Loucy (cell line): ENCODE measurements around the gene MACROD2.
"Not testable (repeated sequence)": the region's sequence is repeated elsewhere in the genome, so short reads cannot be mapped to it uniquely, and the experiment has no call there.

Experiments
- H2AFZ ChIP-seq: fragments of 200-600 bp; sonication (generic); 2 replicates; pipeline ENCODE4 v1.6.0; 2016; ENCODE audit warnings: antibody characterized with exemption, mild to moderate bottlenecking, low read length, moderate library complexity
- H3F3A ChIP-seq: fragments of 200-600 bp; 2 replicates; pipeline ENCODE4 v1.6.0; 2016; ENCODE audit warnings: antibody characterized with exemption, low read depth, mild to moderate bottlenecking
- H3K27me3 ChIP-seq: fragments of 200-600 bp; sonication (generic); 2 replicates; pipeline ENCODE4 v1.6.1; 2014; ENCODE audit warnings: low read length, mild to moderate bottlenecking; ENCODE audit not compliant: insufficient read depth, poor library complexity, severe bottlenecking
- H3K36me3 ChIP-seq: fragments of 200-600 bp; sonication (generic); 2 replicates; pipeline ENCODE4 v1.6.1; 2016; ENCODE audit warnings: low read length; ENCODE audit not compliant: insufficient read depth
- H3K4me1 ChIP-seq: fragments of 200-600 bp; sonication (generic); 2 replicates; pipeline ENCODE4 v1.5.1; 2014; ENCODE audit warnings: low read length, mild to moderate bottlenecking; ENCODE audit not compliant: insufficient read depth, poor library complexity, severe bottlenecking
- H3K4me2 ChIP-seq: fragments of 200-600 bp; sonication (generic); 2 replicates; pipeline ENCODE4 v1.6.0; 2014; ENCODE audit warnings: antibody characterized with exemption, low read length, low read depth, mild to moderate bottlenecking; ENCODE audit not compliant: poor library complexity, severe bottlenecking
- H3K4me3 ChIP-seq: fragments of 200-600 bp; sonication (generic); 2 replicates; pipeline ENCODE4 v1.5.1; 2014; ENCODE audit warnings: low read length, mild to moderate bottlenecking, mixed read lengths; ENCODE audit not compliant: poor library complexity, severe bottlenecking
- H3K79me2 ChIP-seq: fragments of 200-600 bp; sonication (generic); 2 replicates; pipeline ENCODE4 v1.6.1; 2014; ENCODE audit warnings: low read length; ENCODE audit not compliant: insufficient read depth
- H3K9ac ChIP-seq: fragments of 200-600 bp; sonication (generic); 2 replicates; pipeline ENCODE4 v1.6.0; 2014; ENCODE audit warnings: mild to moderate bottlenecking, low read depth, low read length, moderate library complexity; ENCODE audit not compliant: poor library complexity, severe bottlenecking
- H3K9me2 ChIP-seq: fragments of 200-600 bp; sonication (generic); replicated peaks from 2 replicates; pipeline ENCODE4 v1.6.1; 2016; ENCODE audit warnings: low read depth, low read length, mixed read lengths
- H3K9me3 ChIP-seq: fragments of 200-600 bp; sonication (generic); 2 replicates; pipeline ENCODE4 v1.6.1; 2014; ENCODE audit warnings: mild to moderate bottlenecking, antibody characterized with exemption, low read length, low read depth; ENCODE audit not compliant: insufficient read depth
- H4K20me1 ChIP-seq: fragments of 200-600 bp; sonication (generic); 2 replicates; pipeline ENCODE4 v1.6.0; 2014; ENCODE audit warnings: antibody characterized with exemption, low read length, mild to moderate bottlenecking; ENCODE audit not compliant: insufficient read depth, poor library complexity, severe bottlenecking
- EZH2phosphoT487 ChIP-seq: fragments of 200-600 bp; IDR thresholded peaks from 2 replicates; pipeline ENCODE4 v1.6.1; 2018; ENCODE audit warnings: antibody characterized with exemption, mild to moderate bottlenecking, moderate library complexity, borderline replicate concordance
- TF ChIP-seq, protein P1 (sequence below): fragments of 200-600 bp; sonication (generic); conservative IDR thresholded peaks from 2 replicates; pipeline ENCODE4 v1.5.1; 2014; ENCODE audit warnings: mild to moderate bottlenecking, antibody characterized with exemption, low read length

MACROD2 gene

GRCh38 chr20:14451458-14451857 lies 456.1 kb downstream of the MACROD2 start:
- H3K4me2 ChIP-seq, result no peak overlapping the region
- H3K9me2 ChIP-seq, result no peaks in the 10 kb centered on the region
- no peak for TF ChIP-seq EZH2phosphoT487
- TF ChIP-seq, protein P1, sequence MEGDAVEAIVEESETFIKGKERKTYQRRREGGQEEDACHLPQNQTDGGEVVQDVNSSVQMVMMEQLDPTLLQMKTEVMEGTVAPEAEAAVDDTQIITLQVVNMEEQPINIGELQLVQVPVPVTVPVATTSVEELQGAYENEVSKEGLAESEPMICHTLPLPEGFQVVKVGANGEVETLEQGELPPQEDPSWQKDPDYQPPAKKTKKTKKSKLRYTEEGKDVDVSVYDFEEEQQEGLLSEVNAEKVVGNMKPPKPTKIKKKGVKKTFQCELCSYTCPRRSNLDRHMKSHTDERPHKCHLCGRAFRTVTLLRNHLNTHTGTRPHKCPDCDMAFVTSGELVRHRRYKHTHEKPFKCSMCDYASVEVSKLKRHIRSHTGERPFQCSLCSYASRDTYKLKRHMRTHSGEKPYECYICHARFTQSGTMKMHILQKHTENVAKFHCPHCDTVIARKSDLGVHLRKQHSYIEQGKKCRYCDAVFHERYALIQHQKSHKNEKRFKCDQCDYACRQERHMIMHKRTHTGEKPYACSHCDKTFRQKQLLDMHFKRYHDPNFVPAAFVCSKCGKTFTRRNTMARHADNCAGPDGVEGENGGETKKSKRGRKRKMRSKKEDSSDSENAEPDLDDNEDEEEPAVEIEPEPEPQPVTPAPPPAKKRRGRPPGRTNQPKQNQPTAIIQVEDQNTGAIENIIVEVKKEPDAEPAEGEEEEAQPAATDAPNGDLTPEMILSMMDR, result no peak
- no peak overlapping the region for H2AFZ ChIP-seq
- no peaks in the 10 kb centered on the region for H4K20me1 ChIP-seq
- H3K79me2 ChIP-seq, result no peaks in the 10 kb centered on the region
- no peaks in the 10 kb centered on the region for H3K4me1 ChIP-seq
- no peaks in the 10 kb centered on the region for H3K27me3 ChIP-seq
- no peak overlapping the region for H3K4me3 ChIP-seq
- no peak overlapping the region for H3K9ac ChIP-seq
- H3K9me3 ChIP-seq, result no peaks in the 10 kb centered on the region
- H3K36me3 ChIP-seq, result no peaks in the 10 kb centered on the region
- no peaks in the 10 kb centered on the region for H3F3A ChIP-seq

DNA sequence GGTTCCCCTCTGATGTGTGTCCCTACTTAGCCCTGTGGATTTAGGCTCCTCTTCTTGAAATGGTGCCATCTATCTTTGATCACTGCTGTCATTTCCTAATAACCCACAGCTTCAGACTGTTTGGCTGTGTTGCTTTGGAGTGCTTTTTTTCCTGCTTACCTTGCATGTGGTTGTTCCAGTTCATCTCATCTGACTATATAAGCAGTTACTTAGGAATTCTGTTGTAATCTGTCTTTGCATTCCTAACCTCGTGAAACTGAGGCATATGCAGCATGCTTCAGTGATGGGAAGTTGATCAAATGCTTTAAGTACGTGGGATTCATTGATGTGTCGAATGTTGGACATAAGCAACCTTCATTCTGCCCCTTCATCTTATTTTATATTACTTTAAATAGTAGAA lies 457.9 kb downstream of the MACROD2 start:
- Histone ChIP-seq H4K20me1 (no peaks in the 10 kb centered on the region), H3K27me3 (no peaks in the 10 kb centered on the region), H2AFZ (no peak overlapping the region), H3F3A (no peaks in the 10 kb centered on the region), H3K9ac (no peak overlapping the region), H3K9me2 (no peaks in the 10 kb centered on the region), H3K79me2 (no peaks in the 10 kb centered on the region), H3K9me3 (no peaks in the 10 kb centered on the region), H3K4me3 (no peak overlapping the region), H3K36me3 (no peaks in the 10 kb centered on the region), H3K4me1 (no peaks in the 10 kb centered on the region), H3K4me2 (no peak overlapping the region)
- TF ChIP-seq, protein P1, result no peak
- TF ChIP-seq EZH2phosphoT487, result no peak

- H3K79me2 ChIP-seq, result no peaks in the 10 kb centered on the region
- no peaks in the 10 kb centered on the region for H3K36me3 ChIP-seq
- H3K4me1 ChIP-seq, result no peaks in the 10 kb centered on the region
- no peak overlapping the region for H3K4me2 ChIP-seq
- H4K20me1 ChIP-seq, result no peaks in the 10 kb centered on the region
- H3K27me3 ChIP-seq, result no peaks in the 10 kb centered on the region
- no peaks in the 10 kb centered on the region for H3K9me3 ChIP-seq
- H3F3A ChIP-seq, result no peaks in the 10 kb centered on the region
- H3K9me2 ChIP-seq, result no peaks in the 10 kb centered on the region
- no peak overlapping the region for H2AFZ ChIP-seq
- H3K9ac ChIP-seq, result no peak overlapping the region
- no peak for TF ChIP-seq EZH2phosphoT487
- TF ChIP-seq, protein P1, result no peak
- no peak overlapping the region for H3K4me3 ChIP-seq
Measured at GRCh38 chr20:14454296-14454695, 459.0 kb downstream of the MACROD2 start.

DNA sequence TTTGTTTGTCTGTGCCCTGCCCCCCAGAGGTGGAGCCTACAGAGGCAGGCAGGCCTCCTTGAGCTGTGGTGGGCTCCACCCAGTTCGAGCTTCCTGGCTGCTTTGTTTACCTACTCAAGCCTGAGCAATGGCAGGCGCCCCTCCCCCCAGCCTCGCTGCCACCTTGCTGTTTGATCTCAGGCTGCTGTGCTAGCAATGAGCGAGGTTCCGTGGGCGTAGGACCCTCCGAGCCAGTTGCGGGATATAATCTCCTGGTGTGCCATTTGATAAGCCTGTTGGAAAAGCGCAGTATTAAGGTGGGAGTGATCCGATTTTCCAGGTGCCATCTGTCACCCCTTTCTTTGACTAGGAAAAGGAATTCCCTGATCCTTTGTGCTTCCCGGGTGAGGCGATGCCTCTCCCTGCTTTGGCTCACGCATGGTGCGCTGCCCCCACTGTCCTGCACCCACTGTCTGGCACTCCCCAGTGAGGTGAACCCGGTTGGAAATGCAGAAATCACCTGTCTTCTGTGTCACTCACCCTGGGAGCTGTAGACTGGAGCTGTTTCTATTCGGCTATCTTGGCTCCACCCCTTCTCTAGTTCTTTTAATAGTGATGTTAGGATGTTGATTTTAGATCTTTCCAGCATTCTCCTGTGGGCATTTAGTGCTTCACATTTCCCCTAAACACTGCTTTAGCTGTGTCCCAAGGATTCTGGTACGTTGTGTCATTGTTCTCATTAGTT lies 471.9 kb downstream of the MACROD2 start:
- not testable (repeated sequence) for H3K4me2 ChIP-seq, H3K79me2 ChIP-seq, H3K4me3 ChIP-seq, H3K27me3 ChIP-seq, H3F3A ChIP-seq, H3K9me3 ChIP-seq, H3K4me1 ChIP-seq, H4K20me1 ChIP-seq, H3K9me2 ChIP-seq, H2AFZ ChIP-seq, H3K9ac ChIP-seq, H3K36me3 ChIP-seq
